Tibial nerve (tissue), 4 donors: Measurements from ENCODE around the gene SLC6A6. TPM values are rescaled to one million over a fixed set of nuclear protein-coding genes. Genes with fewer than 3 reads are reported as not detected.

Experiments used
- DNase-seq, 2 donors: peaks; one replicate each; pipeline ENCODE4 v3.0.0-alpha.2; 2019; ENCODE audit warnings: low spot score in 2 of 2
- H3K27ac ChIP-seq, 4 donors: fragments of 200-600 bp; sonication (generic) in 3 of 4; one replicate each; pipeline ENCODE4 v1.5.1; 2017 to 2019; ENCODE audit warnings: mild to moderate bottlenecking in 1 of 4
- H3K27me3 ChIP-seq, 2 donors: fragments of 200-600 bp; sonication (generic) in 1 of 2; one replicate each; pipeline versions ENCODE4 v1.5.1 to v1.6.0; 2017 to 2019
- H3K36me3 ChIP-seq, 3 donors: fragments of 200-600 bp; sonication (generic); one replicate each; pipeline ENCODE4 v1.5.1; 2018 to 2019
- H3K4me1 ChIP-seq, 4 donors: fragments of 200-600 bp; sonication (generic) in 3 of 4; one replicate each; pipeline ENCODE4 v1.5.1; 2017 to 2019
- H3K4me3 ChIP-seq, 4 donors: fragments of 200-600 bp; sonication (generic) in 3 of 4; one replicate each; pipeline ENCODE4 v1.5.1; 2017 to 2019; ENCODE audit warnings: mild to moderate bottlenecking in 1 of 4, moderate library complexity in 1 of 4
- H3K9me3 ChIP-seq, 4 donors: fragments of 200-600 bp; sonication (generic) in 3 of 4; one replicate each; pipeline ENCODE4 v1.5.1; 2017 to 2019
- EP300 ChIP-seq, 2 donors: sonication (generic); formaldehyde crosslinking; IDR thresholded peaks; one replicate each; pipeline ENCODE4 v1.6.1; 2017; ENCODE audit warnings: antibody characterized with exemption in 2 of 2, mild to moderate bottlenecking in 1 of 2
- POLR2A ChIP-seq, 2 donors: fragments of 450-650 bp; IDR thresholded peaks; one replicate each; pipeline ENCODE4 v1.6.1; 2017; ENCODE audit warnings: antibody characterized with exemption in 2 of 2, mild to moderate bottlenecking in 2 of 2, moderate library complexity in 2 of 2
- WGBS, 2 donors: methylation state at CpG; one replicate each; pipeline ENCODE4 v1.1.5; 2018; 5-methylcytosine and 5-hydroxymethylcytosine counted together
- total RNA-seq, 4 donors: library from RNA; depleted of rRNA; stranded (reverse); fragments of >200 nt; gene quantifications; one replicate each; pipeline ENCODE4 v1.1.0, GENCODE V29; 2016
- TF ChIP-seq, protein P1 (sequence below), 5 experiments: fragments of 200-600 bp in 3 of 5; fragments of 450-650 bp in 2 of 5; sonication (generic) in 3 of 5; IDR thresholded peaks; one replicate each; pipeline ENCODE4 v1.5.1; 2016 to 2019; ENCODE audit warnings: antibody characterized with exemption in 5 of 5, mild to moderate bottlenecking in 3 of 5, moderate library complexity in 2 of 5

SLC6A6 gene
- total RNA-seq, 4 donors from 2014 or later, result 11.8 to 24.9 (median 13.5) TPM

- Histone ChIP-seq H3K4me1 (peaks cover 0 to 11% (median 0%) of the 10 kb centered on the region in 4 donors), H3K4me3 (no peak overlapping the region), H3K27ac (no peak overlapping the region), H3K9me3 (no peaks in the 10 kb centered on the region), H3K27me3 (no peaks in the 10 kb centered on the region), H3K36me3 (no peaks in the 10 kb centered on the region)
- no peak for DNase-seq
- no peak for TF ChIP-seq POLR2A (IDR thresholded peaks at IDR 0.05)
- 84 to 93% methylated on average over 11 of the region's 15 CpGs for WGBS, 2 donors
These were observed 117.7 kb downstream of the SLC6A6 start for GRCh38 chr3:14520149-14520548.

DNA sequence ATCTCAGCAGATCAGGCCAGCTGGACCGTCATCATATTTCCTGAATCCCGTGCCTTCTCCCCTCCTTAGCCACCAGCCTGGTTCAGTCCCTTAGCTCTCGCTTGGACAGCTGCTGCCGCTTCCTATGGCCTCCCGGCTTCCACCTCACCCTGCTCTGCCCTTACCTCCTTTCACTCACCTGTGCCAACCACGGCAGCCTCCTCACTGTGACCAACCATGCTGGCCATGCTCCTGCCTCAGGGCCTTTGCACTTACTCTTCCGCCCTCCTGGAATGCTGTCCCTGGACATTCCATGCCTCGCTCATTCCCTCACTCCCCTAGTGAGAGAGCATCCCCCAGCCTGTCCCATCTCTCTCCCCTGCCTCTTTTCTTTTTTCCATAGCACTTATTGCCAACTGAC, 118.6 kb downstream of the SLC6A6 start:
- DNase-seq, result no peak
- H3K4me1 ChIP-seq, result peaks cover 0 to 16% (median 0%) of the 10 kb centered on the region in 4 donors
- H3K36me3 ChIP-seq, result no peaks in the 10 kb centered on the region
- H3K4me3 ChIP-seq, result no peak overlapping the region
- no peaks in the 10 kb centered on the region for H3K9me3 ChIP-seq
- no peak overlapping the region for H3K27ac ChIP-seq
- WGBS, 2 donors, result 89 to 94% methylated on average over 8 of the region's 8 CpGs
- H3K27me3 ChIP-seq, result no peaks in the 10 kb centered on the region
- TF ChIP-seq EP300 (IDR thresholded peaks at IDR 0.05) (no peak), POLR2A (IDR thresholded peaks at IDR 0.05) (no peak)
- TF ChIP-seq, protein P1, sequence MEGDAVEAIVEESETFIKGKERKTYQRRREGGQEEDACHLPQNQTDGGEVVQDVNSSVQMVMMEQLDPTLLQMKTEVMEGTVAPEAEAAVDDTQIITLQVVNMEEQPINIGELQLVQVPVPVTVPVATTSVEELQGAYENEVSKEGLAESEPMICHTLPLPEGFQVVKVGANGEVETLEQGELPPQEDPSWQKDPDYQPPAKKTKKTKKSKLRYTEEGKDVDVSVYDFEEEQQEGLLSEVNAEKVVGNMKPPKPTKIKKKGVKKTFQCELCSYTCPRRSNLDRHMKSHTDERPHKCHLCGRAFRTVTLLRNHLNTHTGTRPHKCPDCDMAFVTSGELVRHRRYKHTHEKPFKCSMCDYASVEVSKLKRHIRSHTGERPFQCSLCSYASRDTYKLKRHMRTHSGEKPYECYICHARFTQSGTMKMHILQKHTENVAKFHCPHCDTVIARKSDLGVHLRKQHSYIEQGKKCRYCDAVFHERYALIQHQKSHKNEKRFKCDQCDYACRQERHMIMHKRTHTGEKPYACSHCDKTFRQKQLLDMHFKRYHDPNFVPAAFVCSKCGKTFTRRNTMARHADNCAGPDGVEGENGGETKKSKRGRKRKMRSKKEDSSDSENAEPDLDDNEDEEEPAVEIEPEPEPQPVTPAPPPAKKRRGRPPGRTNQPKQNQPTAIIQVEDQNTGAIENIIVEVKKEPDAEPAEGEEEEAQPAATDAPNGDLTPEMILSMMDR (IDR thresholded peaks at IDR 0.05), result no peak

- Histone ChIP-seq H3K27ac (no peak overlapping the region), H3K36me3 (no peaks in the 10 kb centered on the region), H3K4me3 (no peak overlapping the region), H3K4me1 (peaks cover 0 to 21% (median 0%) of the 10 kb centered on the region in 4 donors), H3K27me3 (no peaks in the 10 kb centered on the region), H3K9me3 (no peaks in the 10 kb centered on the region)
- TF ChIP-seq EP300 (IDR thresholded peaks at IDR 0.05), result no peak
- TF ChIP-seq, protein P1 (IDR thresholded peaks at IDR 0.05), result no peak
- TF ChIP-seq POLR2A (IDR thresholded peaks at IDR 0.05), result no peak
- WGBS, 2 donors, result 71 to 80% methylated on average over 9 to 12 of the region's 12 CpGs
- no peak for DNase-seq
These were observed 119.2 kb downstream of the SLC6A6 start for GRCh38 chr3:14521611-14522010.

DNA sequence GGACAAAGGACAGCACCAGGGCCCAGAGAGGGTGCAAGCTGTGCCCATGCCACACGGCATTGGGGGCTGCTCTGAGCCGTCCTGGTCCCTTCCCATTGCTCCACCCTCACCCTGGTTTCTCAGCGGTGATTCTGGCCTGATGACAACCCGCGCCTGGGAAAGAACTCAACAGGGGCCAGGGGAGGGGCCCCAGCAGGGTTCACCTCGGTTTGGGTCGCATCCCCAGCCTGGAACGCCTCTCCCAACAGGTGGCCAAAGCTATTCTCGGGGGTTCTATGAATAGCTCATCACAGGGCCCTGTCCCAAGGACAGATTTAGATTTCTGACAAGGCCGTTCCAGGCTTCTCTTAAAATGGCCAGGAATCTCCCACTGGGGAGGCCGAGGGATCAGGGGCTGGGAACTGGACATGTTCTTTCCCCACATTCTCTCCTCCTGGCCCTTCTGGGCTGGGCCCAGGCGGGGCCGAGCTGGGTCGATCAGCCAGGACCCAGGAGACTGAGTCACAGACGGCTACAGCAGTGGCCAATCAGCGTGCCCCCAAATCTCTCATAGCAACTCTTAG, 119.8 kb downstream of the SLC6A6 start:
- H3K27ac ChIP-seq, result peak overlapping the region in 2 of 4 donors; percentile 17 to 28
- H3K9me3 ChIP-seq, result no peaks in the 10 kb centered on the region
- TF ChIP-seq EP300 (IDR thresholded peaks at IDR 0.05) (no peak), POLR2A (IDR thresholded peaks at IDR 0.05) (no peak)
- TF ChIP-seq, protein P1 (IDR thresholded peaks at IDR 0.05), result no peak
- 56 to 57% methylated on average over 14 to 16 of the region's 16 CpGs for WGBS, 2 donors
- H3K36me3 ChIP-seq, result no peaks in the 10 kb centered on the region
- no peak for DNase-seq
- no peak overlapping the region for H3K4me3 ChIP-seq
- H3K4me1 ChIP-seq, result peaks cover 0 to 24% (median 0%) of the 10 kb centered on the region in 4 donors
- H3K27me3 ChIP-seq, result no peaks in the 10 kb centered on the region

DNA sequence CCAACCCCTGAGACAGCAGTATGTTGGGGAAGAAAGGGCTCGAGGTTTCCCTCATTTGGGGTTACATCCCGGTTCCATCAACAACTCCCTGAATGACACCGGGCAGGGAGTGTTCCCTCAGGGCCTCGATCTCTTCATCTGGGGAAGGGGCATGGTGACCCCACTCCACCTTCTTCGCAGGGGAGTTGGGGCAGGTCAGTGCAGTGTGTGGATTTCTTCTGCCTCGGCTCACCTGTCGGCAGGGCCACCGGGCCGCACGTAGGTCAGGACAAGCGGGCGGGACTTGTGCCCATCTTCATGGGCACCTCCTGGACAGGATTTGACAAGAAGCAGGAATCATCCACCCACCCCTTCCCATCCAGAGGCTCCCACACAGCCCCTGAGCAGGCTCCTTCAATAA, 120.4 kb downstream of the SLC6A6 start:
- TF ChIP-seq POLR2A (IDR thresholded peaks at IDR 0.05) (no peak), EP300 (IDR thresholded peaks at IDR 0.05) (no peak)
- TF ChIP-seq, protein P1 (IDR thresholded peaks at IDR 0.05), result no peak
- H3K4me1 ChIP-seq, result peaks cover 0 to 24% (median 0%) of the 10 kb centered on the region in 4 donors
- no peaks in the 10 kb centered on the region for H3K9me3 ChIP-seq
- no peak overlapping the region for H3K4me3 ChIP-seq
- no peaks in the 10 kb centered on the region for H3K27me3 ChIP-seq
- H3K36me3 ChIP-seq, result no peaks in the 10 kb centered on the region
- DNase-seq, result no peak
- 87% methylated on average over 12 of the region's 12 CpGs for WGBS, 2 donors
- peak overlapping the region in 2 of 4 donors; percentile 17 to 28 for H3K27ac ChIP-seq
